DMS53 (cell line): ENCODE results near the gene OGFOD2.
"Not testable (repeated sequence)": the region's sequence is repeated elsewhere in the genome, so short reads cannot be mapped to it uniquely, and the experiment has no call there.

Experiments used
- DNase-seq: peaks from one replicate; lab custom pipeline; 2025; lab: John Stamatoyannopoulos, UW

Gene OGFOD2

GRCh38 chr12:123005081-123005626 lies 30.1 kb downstream of the OGFOD2 start:
- DNase-seq, result no peak

DNA sequence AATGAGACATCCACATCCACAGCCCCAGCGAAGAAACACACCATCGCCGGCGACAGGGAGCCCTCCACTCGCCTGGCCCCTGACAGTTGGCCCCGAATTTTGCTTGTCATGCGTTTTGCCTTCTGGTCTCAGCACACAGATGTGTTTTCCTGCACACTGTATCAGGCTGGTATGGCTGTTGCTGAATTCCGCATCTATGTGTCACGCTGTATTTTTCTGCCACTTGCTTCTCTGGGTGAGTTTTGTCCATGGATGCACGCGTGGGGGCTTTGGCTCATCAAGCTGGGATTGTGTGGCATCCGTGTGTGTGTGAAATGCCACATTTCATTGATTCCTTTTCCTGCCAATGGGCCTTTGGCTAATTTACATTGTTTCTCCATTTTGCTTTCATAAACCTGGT lies 31.9 kb downstream of the OGFOD2 start:
- no peak for DNase-seq

- DNase-seq, result no peak
These were observed 35.1 kb downstream of the OGFOD2 start for GRCh38 chr12:123010110-123010509.

DNA sequence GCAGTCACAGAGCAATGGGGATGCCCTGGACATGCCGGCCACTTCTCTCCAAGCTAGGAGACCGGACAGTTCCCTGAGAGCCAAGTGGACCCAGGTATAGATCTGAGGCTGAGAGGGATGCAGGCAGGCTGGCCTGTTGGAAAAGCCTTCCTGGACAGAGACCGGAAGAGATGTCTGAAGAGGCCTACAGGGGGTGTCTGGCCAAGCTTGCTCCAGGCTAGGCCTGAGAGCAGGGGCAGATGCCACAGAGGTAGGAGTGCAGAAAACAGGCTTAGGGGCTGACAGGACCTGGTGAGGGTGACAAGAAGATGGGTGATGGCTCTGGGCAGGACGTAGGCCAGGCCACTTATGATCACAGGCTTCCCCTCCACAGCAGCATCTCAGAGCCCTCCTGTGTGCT lies 35.6 kb downstream of the OGFOD2 start:
- DNase-seq, result no peak

- DNase-seq, result no peak
These were observed 36.7 kb downstream of the OGFOD2 start for GRCh38 chr12:123011701-123012100.

DNA sequence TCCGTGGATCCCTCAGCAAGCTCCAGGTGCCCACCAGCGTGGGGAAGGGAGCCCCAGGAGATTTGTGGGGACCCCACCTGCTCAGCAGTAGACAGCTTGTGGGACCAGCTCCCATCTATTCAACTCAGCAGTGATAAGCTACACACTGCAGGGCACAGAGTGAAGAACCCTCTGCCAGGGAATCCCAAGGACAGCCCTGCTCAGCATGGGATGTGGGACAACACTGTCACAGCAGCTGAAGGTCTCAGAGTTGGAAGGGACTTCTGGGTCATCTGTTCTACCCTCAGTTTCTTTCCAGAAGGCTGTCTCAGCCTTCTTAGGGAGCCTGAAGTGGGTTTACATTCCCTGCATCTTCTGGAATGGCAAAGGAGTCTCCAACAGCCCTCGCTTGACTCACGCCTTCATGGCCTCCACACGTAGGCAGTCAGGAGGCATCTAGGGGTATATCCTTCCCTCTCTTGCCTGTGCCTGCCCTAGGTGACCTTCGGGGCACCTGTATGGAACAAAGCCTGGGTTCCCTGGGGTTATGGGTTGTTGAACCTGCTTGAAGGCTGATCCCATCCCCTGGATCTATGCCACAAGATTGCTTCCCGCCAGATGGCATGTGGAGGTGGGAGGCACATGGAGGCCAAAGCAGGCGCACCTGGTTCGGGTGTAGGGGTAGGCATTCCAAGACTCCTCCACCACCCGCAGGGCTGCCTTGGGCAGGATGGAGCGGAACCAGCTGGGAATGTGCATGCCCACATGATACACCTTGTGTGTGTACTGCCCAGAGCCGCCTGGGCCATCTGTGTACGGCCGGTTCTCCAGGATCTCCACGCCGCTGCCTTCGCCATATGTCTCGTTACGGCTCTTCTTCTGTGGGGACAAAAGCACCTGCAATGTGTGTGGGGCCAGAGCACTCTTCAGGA lies 38.4 kb downstream of the OGFOD2 start:
- DNase-seq, result no peak

- not testable (repeated sequence) for DNase-seq
These were observed 39.4 kb downstream of the OGFOD2 start for GRCh38 chr12:123014473-123014872.

DNA sequence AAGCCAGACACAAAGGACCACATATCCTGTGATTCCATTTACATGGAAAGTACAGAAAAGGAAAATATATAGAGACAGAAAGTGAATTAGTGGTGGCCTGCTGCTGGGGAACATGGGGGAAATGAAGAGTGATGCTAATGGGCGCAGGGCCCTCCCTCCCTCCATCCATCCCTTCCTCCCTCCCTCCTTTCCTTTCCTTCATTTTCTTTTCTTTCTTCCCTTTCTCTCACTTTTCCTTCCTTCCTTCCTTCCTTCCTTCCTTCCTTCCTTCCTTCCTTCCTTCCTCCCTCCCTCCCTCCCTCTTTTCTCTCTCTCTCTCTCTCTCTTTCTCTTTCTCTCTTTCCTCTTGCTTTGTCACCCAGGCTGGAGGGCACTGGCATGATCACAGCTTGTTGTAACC lies 42.7 kb downstream of the OGFOD2 start:
- DNase-seq, result no peak

DNA sequence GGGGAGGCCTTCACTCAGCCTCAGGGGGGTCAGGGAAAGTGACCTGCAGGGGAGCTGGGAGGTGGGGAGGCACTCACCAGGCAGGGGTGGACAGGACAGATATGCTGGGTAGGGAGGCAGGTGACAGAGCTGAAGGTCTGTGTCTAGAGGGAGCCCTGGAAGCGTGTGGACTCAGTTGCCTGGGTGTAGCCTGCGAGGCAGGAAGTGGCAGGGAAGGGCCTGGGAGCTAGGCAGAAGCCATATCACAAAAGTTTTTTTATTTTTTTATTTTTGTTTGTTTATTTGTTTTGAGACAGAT lies 44.7 kb downstream of the OGFOD2 start:
- no peak for DNase-seq

GRCh38 chr12:123021688-123022604 lies 46.9 kb downstream of the OGFOD2 start:
- DNase-seq, result no peak

DNA sequence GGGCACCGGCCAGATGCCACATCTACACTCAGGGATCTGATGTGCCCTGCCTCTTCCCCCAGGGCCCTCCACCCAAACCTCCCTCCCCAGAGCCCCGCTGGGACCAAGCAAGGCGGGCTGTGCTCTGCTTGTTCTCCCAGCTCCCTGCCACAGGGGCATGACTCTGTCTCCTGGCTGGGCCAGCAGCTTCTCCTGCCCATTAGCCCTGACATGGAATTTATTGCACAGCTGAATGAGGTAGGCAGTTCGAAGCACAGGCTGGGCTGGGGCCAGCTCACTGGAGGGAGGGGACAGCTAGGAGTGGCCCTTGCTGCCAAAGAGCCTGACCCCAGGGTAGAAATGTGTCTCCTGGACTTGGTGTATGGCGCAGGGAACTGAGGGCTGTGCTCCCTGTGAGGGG lies 47.8 kb downstream of the OGFOD2 start:
- no peak for DNase-seq

DNA sequence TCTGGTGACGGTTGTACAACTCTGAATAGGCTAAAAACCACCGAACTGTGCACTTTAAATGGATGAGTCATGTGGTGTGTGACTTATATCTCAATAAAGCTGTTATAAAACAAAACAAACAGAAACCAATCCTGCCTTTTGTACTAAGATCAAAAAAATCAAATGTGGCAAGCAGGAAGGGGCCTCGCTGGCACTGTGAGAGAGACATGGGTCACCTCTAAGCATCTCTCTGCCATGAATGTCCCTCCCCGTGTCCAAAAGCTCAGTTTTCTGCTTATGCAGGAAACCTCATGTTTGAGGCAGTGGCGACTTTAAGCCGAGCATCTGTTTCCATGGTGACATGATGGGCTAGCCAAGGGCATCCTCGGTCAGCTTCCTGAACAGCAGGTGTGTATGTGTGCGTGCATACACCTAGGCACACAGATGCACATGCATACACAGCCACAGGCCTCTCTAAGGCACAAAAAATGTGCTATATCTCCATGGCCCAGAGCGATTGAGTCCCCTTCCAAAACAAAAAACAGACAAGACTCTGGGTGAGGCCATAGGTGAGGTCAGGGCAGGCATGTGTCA lies 49.9 kb downstream of the OGFOD2 start:
- DNase-seq, result peak; percentile 89

DNA sequence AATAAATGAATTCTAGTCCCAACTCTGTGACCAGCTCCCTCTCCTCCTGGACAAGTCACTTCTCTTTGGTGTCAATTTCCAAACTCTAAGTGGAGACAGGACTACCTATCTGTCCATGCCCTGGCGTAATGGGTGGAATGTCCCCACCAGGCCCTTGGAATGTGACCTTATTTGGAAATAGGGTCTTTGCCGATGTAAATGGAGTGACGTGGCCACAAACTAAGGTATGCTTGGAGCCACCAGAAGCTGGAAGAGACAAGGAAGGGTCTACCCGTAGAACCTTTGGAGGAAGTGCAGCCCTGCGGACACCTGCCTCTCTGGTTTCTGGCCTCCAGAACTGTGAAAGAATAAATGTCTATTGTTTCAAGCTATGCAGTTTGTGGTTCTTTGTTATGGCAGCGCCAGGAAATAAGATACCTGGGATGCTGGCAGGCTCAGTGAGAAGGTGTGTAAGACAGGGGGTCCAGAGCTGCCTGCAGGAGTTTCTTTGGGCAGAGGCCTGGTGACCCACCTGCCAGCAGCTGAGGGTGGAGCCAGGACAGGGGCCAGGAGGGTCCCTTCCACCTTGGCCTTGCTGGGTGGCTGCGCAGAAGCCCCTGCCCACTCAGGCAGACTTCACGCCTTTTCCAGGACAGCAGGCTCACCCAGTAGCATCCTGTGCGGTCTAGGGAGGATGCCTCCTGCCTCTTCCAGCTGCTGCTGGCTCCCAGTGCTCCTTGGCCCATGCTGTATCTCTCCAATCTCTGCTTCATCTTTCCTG lies 51.2 kb downstream of the OGFOD2 start:
- no peak for DNase-seq

- DNase-seq, result no peak
These were observed 52.8 kb downstream of the OGFOD2 start for GRCh38 chr12:123027726-123028445.

DNA sequence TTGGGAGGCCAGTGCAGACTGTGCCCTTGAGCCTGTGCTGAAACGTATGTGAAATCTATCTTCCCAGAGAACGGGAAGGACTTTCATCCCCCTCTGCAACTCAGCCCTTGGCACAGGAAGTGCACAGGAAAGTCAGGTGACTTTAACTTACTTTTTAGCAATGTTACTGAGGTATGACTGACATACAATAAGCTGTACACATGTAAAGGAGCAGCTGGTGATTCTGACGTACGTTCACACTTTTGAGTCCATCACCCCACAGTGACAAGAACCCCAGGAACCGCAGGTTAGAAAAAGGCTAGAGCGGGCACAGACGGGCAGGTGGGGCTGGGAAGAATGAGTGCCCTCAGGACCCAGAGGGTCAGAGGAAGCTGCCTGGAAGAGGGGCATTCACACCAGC lies 53.4 kb downstream of the OGFOD2 start:
- no peak for DNase-seq

- DNase-seq, result no peak
These were observed 54.5 kb downstream of the OGFOD2 start for GRCh38 chr12:123029550-123029949.
